ENCODE data around the gene GYPC.
"Not testable (repeated sequence)": the region's sequence is repeated elsewhere in the genome, so short reads cannot be mapped to it uniquely, and the experiment has no call there.

The GYPC gene

GRCh38 chr2:126700677-126701076 lies 44.7 kb downstream of the GYPC start:
- DNase-seq = no peak

- no peak for DNase-seq
These were observed 47.4 kb downstream of the GYPC start for GRCh38 chr2:126703311-126703710.

GRCh38 chr2:126704434-126705160 lies 48.6 kb downstream of the GYPC start:
- DNase-seq = no peak

GRCh38 chr2:126707191-126707590 lies 51.2 kb downstream of the GYPC start:
- DNase-seq = no peak

- no peak for DNase-seq
These were observed 52.0 kb downstream of the GYPC start for GRCh38 chr2:126707941-126708340.

DNA sequence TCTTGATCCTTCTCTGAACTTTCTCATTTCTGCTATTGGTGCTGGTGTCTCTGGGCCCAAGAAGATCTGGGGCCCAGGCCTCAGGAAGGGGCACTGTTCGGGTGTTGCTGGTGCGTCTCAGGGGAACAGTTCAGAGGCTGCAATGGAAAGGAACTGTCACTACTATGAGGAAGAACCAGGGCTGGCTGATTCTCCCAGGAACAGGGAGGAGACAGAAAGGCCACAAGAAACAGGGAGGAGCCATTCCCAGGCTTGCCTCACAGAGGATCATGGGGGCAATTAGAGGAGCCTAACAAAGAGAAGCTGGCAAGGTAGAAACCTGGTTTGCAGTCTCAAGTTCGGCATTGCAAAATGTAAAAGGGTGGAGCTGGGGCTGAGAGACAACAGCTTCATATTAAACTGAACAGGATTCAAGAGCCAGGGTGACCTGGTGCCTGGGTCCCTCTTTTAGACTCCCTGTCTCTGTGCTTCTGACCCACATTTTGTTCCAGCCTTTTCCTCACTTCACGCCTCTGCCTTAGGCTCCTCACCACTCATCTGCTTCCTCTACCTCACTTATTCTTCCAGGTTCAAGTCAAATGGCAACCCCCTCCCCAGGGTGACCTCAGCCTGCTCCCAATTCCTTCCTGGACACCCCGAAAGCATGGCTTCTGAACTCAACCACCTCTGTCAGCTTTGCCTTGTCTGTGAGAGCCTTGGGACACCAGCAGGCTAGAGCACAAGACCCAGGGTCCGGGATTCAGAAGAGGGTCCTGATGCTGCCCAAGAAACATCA lies 58.4 kb downstream of the GYPC start:
- no peak for DNase-seq

GRCh38 chr2:126715111-126715510 lies 59.2 kb downstream of the GYPC start:
- DNase-seq = no peak

GRCh38 chr2:126715576-126716406 lies 59.8 kb downstream of the GYPC start:
- no peak for DNase-seq

GRCh38 chr2:126717277-126717676 lies 61.3 kb downstream of the GYPC start:
- not testable (repeated sequence) for DNase-seq

DNA sequence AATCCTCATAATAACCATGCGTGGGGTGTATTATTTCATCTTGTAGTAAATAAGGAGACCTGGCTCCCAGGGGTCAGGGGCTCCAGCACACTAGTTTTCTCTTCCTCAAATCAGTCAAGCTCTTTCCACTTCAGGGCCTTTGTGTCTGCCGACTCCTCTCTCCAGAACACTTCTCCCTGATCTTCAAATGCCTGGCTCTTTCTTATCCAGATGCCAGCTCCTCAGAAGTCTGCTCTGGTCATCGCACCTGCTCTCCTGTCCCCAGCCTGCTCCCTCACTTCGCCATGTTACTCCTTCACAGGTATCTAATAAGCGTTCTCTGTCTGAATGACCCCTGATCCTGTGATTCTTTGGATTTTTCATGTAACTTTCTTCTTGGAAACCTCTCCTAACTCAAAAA lies 62.0 kb downstream of the GYPC start:
- DNase-seq = no peak

GRCh38 chr2:126719191-126719832 lies 63.4 kb downstream of the GYPC start:
- DNase-seq = no peak

GRCh38 chr2:126719833-126720351 lies 63.9 kb downstream of the GYPC start:
- DNase-seq = no peak

DNA sequence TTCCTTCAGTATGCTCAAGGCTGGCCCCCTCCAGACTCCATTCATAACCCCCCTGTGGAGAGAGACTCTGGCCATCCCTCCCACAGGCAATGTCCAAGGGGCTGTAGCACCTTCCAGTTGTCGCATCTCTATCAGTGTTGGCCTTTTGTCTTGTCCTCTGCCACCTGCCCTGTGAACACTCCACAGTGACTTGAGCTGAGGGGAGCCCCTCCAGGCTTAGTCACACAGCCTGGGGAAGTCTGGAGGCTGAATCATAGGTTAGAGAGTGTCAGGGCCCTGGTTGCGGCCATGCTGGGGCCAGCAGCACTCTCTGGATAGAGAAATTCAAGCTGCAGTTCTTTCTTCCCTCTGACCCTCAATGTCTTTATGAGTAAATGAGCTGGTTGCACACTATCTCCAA lies 64.7 kb downstream of the GYPC start:
- no peak for DNase-seq

- DNase-seq = no peak
These were observed 66.1 kb downstream of the GYPC start for GRCh38 chr2:126722081-126722480.

- DNase-seq = no peak
These were observed 66.6 kb downstream of the GYPC start for GRCh38 chr2:126722546-126722945.

GRCh38 chr2:126723281-126723815 lies 67.4 kb downstream of the GYPC start:
- no peak for DNase-seq

DNA sequence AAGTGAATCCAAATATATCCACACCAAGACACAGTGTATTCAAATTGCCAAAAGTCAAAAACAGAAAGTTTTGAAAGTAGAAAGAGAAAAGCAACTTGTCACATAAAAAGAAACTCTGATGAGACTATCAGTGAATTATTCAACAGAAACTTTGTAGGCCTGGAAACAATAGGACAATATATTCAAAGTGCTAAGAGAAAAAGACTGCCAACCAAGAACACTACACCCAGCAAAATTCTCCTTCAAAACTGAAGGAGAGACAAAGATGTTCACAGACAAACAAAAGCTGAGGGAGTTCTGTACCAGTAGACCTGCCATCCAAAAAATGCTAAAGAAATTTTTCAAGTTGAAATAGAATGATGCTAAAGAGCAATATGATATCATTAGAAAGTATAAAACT lies 69.6 kb downstream of the GYPC start:
- no peak for DNase-seq

GRCh38 chr2:126729896-126730295 lies 73.9 kb downstream of the GYPC start:
- DNase-seq = no peak

GRCh38 chr2:126730655-126731054 lies 74.7 kb downstream of the GYPC start:
- no peak for DNase-seq

DNA sequence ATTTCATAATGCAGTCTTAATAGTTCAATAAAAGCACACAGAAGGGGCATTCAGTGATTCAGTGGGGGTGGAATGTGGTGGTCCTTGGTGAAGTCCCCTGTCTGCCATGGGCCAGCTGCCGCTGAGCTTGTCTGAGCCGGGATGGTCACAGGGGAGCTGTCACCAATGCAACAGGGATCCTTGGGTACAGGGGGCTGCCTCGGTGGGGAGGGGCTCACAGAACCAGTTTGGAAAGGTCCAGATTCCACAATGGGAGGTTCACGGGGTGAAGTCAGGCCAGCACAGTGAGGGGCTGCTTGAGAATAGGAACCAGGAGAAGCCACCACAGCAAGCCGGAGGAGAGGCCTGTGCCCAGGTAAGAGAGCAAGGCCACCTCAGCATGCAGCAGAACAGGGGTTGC lies 75.4 kb downstream of the GYPC start:
- no peak for DNase-seq

DNA sequence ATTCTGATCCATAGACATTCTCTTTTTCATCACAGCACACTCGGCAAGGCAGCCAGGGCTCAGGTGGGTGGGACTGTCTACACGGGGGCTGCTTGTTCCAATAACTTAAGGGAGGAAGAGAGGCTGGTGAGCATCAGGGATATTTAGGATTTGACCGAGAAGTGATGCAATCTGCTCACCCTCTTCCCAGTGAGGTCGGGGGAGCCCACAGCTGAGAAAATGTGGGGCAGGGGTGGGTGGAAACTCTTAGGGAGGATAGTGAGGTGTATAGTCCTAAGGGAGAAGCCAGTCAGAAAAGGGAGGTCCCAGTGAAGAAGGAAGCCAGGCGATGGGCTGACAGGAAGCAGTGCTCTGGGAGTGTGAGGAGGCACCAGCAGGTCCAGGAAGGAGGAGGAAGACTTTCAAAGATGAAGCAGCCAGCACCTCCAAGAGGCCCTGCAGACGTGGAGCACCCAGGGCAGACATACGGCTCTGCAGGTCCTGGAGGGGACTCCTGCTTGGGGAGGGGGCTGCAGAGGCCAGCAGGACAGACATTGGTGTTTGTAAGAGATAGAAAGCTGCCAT lies 76.8 kb downstream of the GYPC start:
- no peak for DNase-seq

- no peak for DNase-seq
These were observed 77.8 kb downstream of the GYPC start for GRCh38 chr2:126733795-126734194.
